GM23338 (cell line): ENCODE results near the gene TGFBI. TPM values are rescaled to one million over a fixed set of nuclear protein-coding genes. Genes with fewer than 3 reads are reported as not detected.

ENCODE experiments used
- ATAC-seq: fragments of 200-7000 bp; cut with Tn5 transposase; 3 replicates; pipeline ENCODE4 v1.9.1; 2020
- DNase-seq: peaks from one replicate; pipeline ENCODE4 v3.0.0-alpha.2; 2015; ENCODE audit warnings: low spot score
- H2AFZ ChIP-seq: fragments of 200-600 bp; sonication (generic); 2 replicates; pipeline ENCODE4 v1.8.0; 2016; ENCODE audit warnings: antibody characterized with exemption, mild to moderate bottlenecking, moderate library complexity
- H3F3A ChIP-seq: fragments of 200-600 bp; sonication (generic); replicated peaks from 2 replicates; pipeline ENCODE4 v1.8.0; 2017; ENCODE audit warnings: antibody characterized with exemption, mixed run types, low read depth
- H3K27ac ChIP-seq: fragments of 200-600 bp; sonication (generic); 2 replicates; pipeline ENCODE4 v1.6.1; 2016; ENCODE audit warnings: low read depth
- H3K27me3 ChIP-seq: fragments of 200-600 bp; sonication (generic); 2 replicates; pipeline ENCODE4 v1.8.0; 2016; ENCODE audit warnings: mild to moderate bottlenecking, mixed run types, moderate library complexity; ENCODE audit not compliant: insufficient read depth
- H3K36me3 ChIP-seq: fragments of 200-600 bp; sonication (generic); 2 replicates; pipeline ENCODE4 v1.8.0; 2016; ENCODE audit warnings: mild to moderate bottlenecking; ENCODE audit not compliant: insufficient read depth
- H3K4me1 ChIP-seq: fragments of 200-600 bp; sonication (generic); 2 replicates; pipeline ENCODE4 v1.8.0; 2016; ENCODE audit warnings: mild to moderate bottlenecking, moderate library complexity; ENCODE audit not compliant: insufficient read depth
- H3K4me2 ChIP-seq: fragments of 200-600 bp; sonication (generic); 2 replicates; pipeline ENCODE4 v1.7.1; 2017; ENCODE audit warnings: mixed run types
- H3K4me3 ChIP-seq: fragments of 200-600 bp; sonication (generic); 2 replicates; pipeline ENCODE4 v1.6.1; 2016; ENCODE audit warnings: mixed run types
- H3K79me2 ChIP-seq: fragments of 200-600 bp; sonication (generic); replicated peaks from 2 replicates; pipeline ENCODE4 v1.8.0; 2017; ENCODE audit warnings: mild to moderate bottlenecking; ENCODE audit not compliant: insufficient read depth
- H3K9me2 ChIP-seq: fragments of 200-600 bp; sonication (generic); 2 replicates; pipeline ENCODE4 v1.8.0; 2017; ENCODE audit not compliant: insufficient read depth
- H4K20me1 ChIP-seq: fragments of 200-600 bp; sonication (generic); replicated peaks from 2 replicates; pipeline ENCODE4 v1.8.0; 2017; ENCODE audit warnings: mild to moderate bottlenecking; ENCODE audit not compliant: insufficient read depth
- H3K27ac Mint-ChIP-seq: 2 replicates; pipeline ENCODE4 v1.8.0; 2020; ENCODE audit warnings: inconsistent platforms, mild to moderate bottlenecking, moderate library complexity, mixed read lengths
- H3K27me3 Mint-ChIP-seq: 3 replicates; pipeline ENCODE4 v1.8.0; 2022; ENCODE audit warnings: low read depth, mild to moderate bottlenecking, moderate library complexity, mixed read lengths, inconsistent platforms; ENCODE audit not compliant: insufficient read depth, poor library complexity
- H3K36me3 Mint-ChIP-seq: 3 replicates; pipeline ENCODE4 v1.8.0; 2021; ENCODE audit warnings: low read depth, mild to moderate bottlenecking, inconsistent platforms, moderate library complexity, mixed read lengths
- H3K4me1 Mint-ChIP-seq: 3 replicates; pipeline ENCODE4 v1.8.0; 2020; ENCODE audit warnings: mild to moderate bottlenecking, inconsistent platforms, mixed read lengths
- H3K4me3 Mint-ChIP-seq: 3 replicates; pipeline ENCODE4 v1.8.0; 2021; ENCODE audit warnings: moderate library complexity, mild to moderate bottlenecking, inconsistent platforms, mixed read lengths
- H3K9me3 Mint-ChIP-seq: 3 replicates; pipeline ENCODE4 v1.8.0; 2020; ENCODE audit warnings: moderate library complexity, mild to moderate bottlenecking, inconsistent platforms, mixed read lengths
- CREB1 ChIP-seq: fragments of 250-450 bp; sonication (Bioruptor Pico); IDR thresholded peaks from 2 replicates; pipeline ENCODE4 v1.5.0; 2020; ENCODE audit warnings: low read depth, mild to moderate bottlenecking, moderate library complexity
- CTCF ChIP-seq, 2 experiments: fragments of 200-600 bp in 1 of 2; sonication (generic) in 1 of 2; conservative IDR thresholded peaks; 2 replicates each; pipeline versions ENCODE4 v1.5.1 to v1.6.1; 2016 to 2017; ENCODE audit warnings: antibody characterized with exemption in 2 of 2, low read depth in 2 of 2, mild to moderate bottlenecking in 2 of 2, moderate library complexity in 1 of 2
- ETS1 ChIP-seq: IDR thresholded peaks from 2 replicates; pipeline ENCODE4 v1.6.1; 2016; ENCODE audit warnings: antibody characterized with exemption
- NANOG ChIP-seq: IDR thresholded peaks from 2 replicates; pipeline ENCODE4 v1.6.1; 2016; ENCODE audit warnings: antibody characterized with exemption, borderline replicate concordance
- REST ChIP-seq: IDR thresholded peaks from one replicate; pipeline ENCODE4 v1.6.1; 2018; ENCODE audit warnings: antibody characterized with exemption; ENCODE audit not compliant: unreplicated experiment
- STAT1 ChIP-seq: IDR thresholded peaks from one replicate; pipeline ENCODE4 v1.6.1; 2016; ENCODE audit warnings: antibody characterized with exemption; ENCODE audit not compliant: unreplicated experiment
- ZNF462 ChIP-seq: fragments of 250-450 bp; sonication (Bioruptor Pico); IDR thresholded peaks from 2 replicates; pipeline ENCODE4 v1.5.0; 2020; ENCODE audit warnings: mild to moderate bottlenecking, moderate library complexity
- polyA plus RNA-seq: library from polyadenylated mRNA; unstranded; fragments of >200 nt; fragmentation: Nextera tagmentation; extraction: Ambion mirVana; gene quantifications from 2 replicates; pipeline ENCODE4 v1.2.1, GENCODE V29; 2016
- total RNA-seq: library from RNA; depleted of rRNA; stranded (reverse); fragments of >200 nt; shearing (Covaris generic); gene quantifications from 2 replicates; pipeline ENCODE4 v1.2.3, GENCODE V29; 2014

Gene TGFBI
- total and polyA plus RNA-seq, 2 experiments from 2014 or later, result 8.9 to 9.4 TPM

- Histone ChIP-seq H3K27ac (no peak overlapping the region), H3K9me2 (peaks cover 17% of the 10 kb centered on the region; the same call in 1 of the 2 replicates), H3K79me2 (no peaks in the 10 kb centered on the region), H2AFZ (0 out of 2 replicates have a peak overlapping the region, but pooled peaks have one; percentile 43), H3K4me1 (no peaks in the 10 kb centered on the region), H3K36me3 (no peaks in the 10 kb centered on the region), H3F3A (no peaks in the 10 kb centered on the region), H4K20me1 (no peaks in the 10 kb centered on the region), H3K4me2 (no peak overlapping the region), H3K27me3 (no peaks in the 10 kb centered on the region), H3K4me3 (no peak overlapping the region)
- no peak overlapping the region for H3K4me3 Mint-ChIP-seq
- H3K9me3 Mint-ChIP-seq, result no peaks in the 10 kb centered on the region
- no peak overlapping the region for H3K27ac Mint-ChIP-seq
- TF ChIP-seq REST (no peak), ZNF462 (CRISPR knock-in tag) (no peak), CREB1 (no peak), CTCF (conservative IDR thresholded peaks at IDR 0.05; ENCODE audit: low read depth in 2 of 2) (no peak), ETS1 (no peak), NANOG (no peak), STAT1 (no peak)
- peaks cover 3% of the 10 kb centered on the region; the same call in 1 of the 3 replicates for H3K4me1 Mint-ChIP-seq
- DNase-seq (no peak), ATAC-seq (no peak)
- no peaks in the 10 kb centered on the region for H3K36me3 Mint-ChIP-seq
- no peaks in the 10 kb centered on the region for H3K27me3 Mint-ChIP-seq
Observed at GRCh38 chr5:136014049-136015002, 14.5 kb upstream of the TGFBI start.
